Measurements from ENCODE around the gene LAS1L. TPM values are rescaled to one million over a fixed set of nuclear protein-coding genes. Genes with fewer than 3 reads are reported as not detected.

Gene LAS1L
- total RNA-seq (10 to 100 TPM in 3 of 5 donors, 1 to 10 TPM in 2; 1.4 to 23.7 (median 19.6) TPM), polyA plus RNA-seq (10 to 100 TPM; 13.8 to 23.0 (median 18.0) TPM)
- long read RNA-seq, donor 1, partial matches to known transcripts: 0 of 1 reads
- long read RNA-seq, donor 1, other reads (novel, unspliced or antisense): 0 of 1 reads
- long read RNA-seq, donor 2: 0 reads
- long read RNA-seq, donor 3, partial matches to known transcripts: 0 of 1 reads
- long read RNA-seq, donor 3, other reads (novel, unspliced or antisense): 0 of 1 reads
- long read RNA-seq, donor 4, partial matches to known transcripts: 0 of 1 reads
- long read RNA-seq, donor 4, other reads (novel, unspliced or antisense): 0 of 1 reads
- long read RNA-seq, donor 5, partial matches to known transcripts: 0 of 3 reads
- long read RNA-seq, donor 5, other reads (novel, unspliced or antisense): 0 of 3 reads
- long read RNA-seq, donor 6, transcript LAS1L-202 (13 exons, 2,386 nt): major isoform, 5 of 11 reads
- long read RNA-seq, donor 6, partial matches to known transcripts: 6 of 11 reads
- long read RNA-seq, donor 6, other reads (novel, unspliced or antisense): 0 of 11 reads
- long read RNA-seq, donor 7, partial matches to known transcripts: 0 of 1 reads
- long read RNA-seq, donor 7, other reads (novel, unspliced or antisense): 0 of 1 reads
- long read RNA-seq, donor 8, partial matches to known transcripts: 0 of 4 reads
- long read RNA-seq, donor 8, other reads (novel, unspliced or antisense): 0 of 4 reads
- long read RNA-seq, donor 9, partial matches to known transcripts: 6 of 6 reads
- long read RNA-seq, donor 9, other reads (novel, unspliced or antisense): 0 of 6 reads
- long read RNA-seq, donor 10, partial matches to known transcripts: 0 of 1 reads
- long read RNA-seq, donor 10, other reads (novel, unspliced or antisense): 0 of 1 reads

- peak within 1 kb of the TSS; percentile 63 to 90 (median 72) for H3K4me3 ChIP-seq
- WGBS, 5 donors: 2 to 51% (median 11%) methylated on average over 7 to 50 of the region's 50 CpGs
- peaks cover 0 to 28% (median 24%) of the 10 kb centered on the region in 4 donors for H3K36me3 ChIP-seq
- no peak for TF ChIP-seq CTCF (IDR thresholded peaks at IDR 0.05)
- TF ChIP-seq POLR2A (IDR thresholded peaks at IDR 0.05): no peak
- no peak for TF ChIP-seq EP300 (IDR thresholded peaks at IDR 0.05)
- peak; percentile 38 to 75 (median 73) for TF ChIP-seq POLR2AphosphoS5 (IDR thresholded peaks at IDR 0.05)
- peaks cover 0 to 2% (median 0%) of the 10 kb centered on the region in 3 donors for H3K27me3 ChIP-seq
- H3K27ac ChIP-seq: peak within 1 kb of the TSS; percentile 26 to 82 (median 67)
- DNase-seq: peak; percentile 91 to 97
- H3K9me3 ChIP-seq: no peaks in the 10 kb centered on the region
- intact Hi-C loops (cut with DNase I; ENCODE audit: low total_unique reads): no loop called here
- H3K4me1 ChIP-seq: peaks cover 0 to 16% (median 14%) of the 10 kb centered on the region in 4 donors
These were observed at the start of gene LAS1L for GRCh38 chrX:65534450-65535292. Gene LAS1L (minus strand): TSS chrX:65534787. CDS start chrX:65534715, 72 bp downstream.

GRCh38 chrX:65582450-65583082 lies 48.0 kb upstream of the LAS1L start:
- H3K4me1 ChIP-seq: peaks cover 0 to 9% (median 6%) of the 10 kb centered on the region in 4 donors
- WGBS, 5 donors: 32 to 60% (median 51%) methylated on average over 4 of the region's 4 CpGs
- no peaks in the 10 kb centered on the region for H3K9me3 ChIP-seq
- no peaks in the 10 kb centered on the region for H3K36me3 ChIP-seq
- intact Hi-C loops (cut with DNase I; ENCODE audit: low total_unique reads): loop anchor here (5.0 kb wide), 1 partner anchor 405 kb away; no protein-coding TSS in a partner anchor
- DNase-seq: no peak
- TF ChIP-seq POLR2AphosphoS5 (IDR thresholded peaks at IDR 0.05) (no peak), CTCF (IDR thresholded peaks at IDR 0.05) (no peak), EP300 (IDR thresholded peaks at IDR 0.05) (no peak), POLR2A (IDR thresholded peaks at IDR 0.05) (no peak)
- H3K27me3 ChIP-seq: peaks cover 0 to 3% (median 0%) of the 10 kb centered on the region in 3 donors
- H3K4me3 ChIP-seq: no peak overlapping the region
- H3K27ac ChIP-seq: no peak overlapping the region

- peak; percentile 65 to 87 for DNase-seq
- intact Hi-C loops (cut with DNase I; ENCODE audit: low total_unique reads): loop anchor here (5.0 kb wide), 1 partner anchor 406 kb away; no protein-coding TSS in a partner anchor
- TF ChIP-seq POLR2AphosphoS5 (IDR thresholded peaks at IDR 0.05): peak in 2 of 3 donors; percentile 7 to 8
- peak in 4 of 7 experiments; percentile 50 to 71 (median 58) for TF ChIP-seq CTCF (IDR thresholded peaks at IDR 0.05)
- no peak for TF ChIP-seq POLR2A (IDR thresholded peaks at IDR 0.05)
- H3K27ac ChIP-seq: no peak overlapping the region
- H3K27me3 ChIP-seq: peaks cover 0 to 3% (median 0%) of the 10 kb centered on the region in 3 donors
- no peaks in the 10 kb centered on the region for H3K9me3 ChIP-seq
- no peak overlapping the region for H3K4me3 ChIP-seq
- H3K4me1 ChIP-seq: peaks cover 0 to 9% (median 5%) of the 10 kb centered on the region in 4 donors
- 4 to 16% (median 10%) methylated on average over 9 to 12 of the region's 12 CpGs for WGBS, 5 donors
- no peaks in the 10 kb centered on the region for H3K36me3 ChIP-seq
These were observed 47.2 kb upstream of the LAS1L start for GRCh38 chrX:65581661-65582339.
